WERI-Rb-1 (cell line): ENCODE measurements around the gene GEMIN5.
"Not testable (repeated sequence)": the region's sequence is repeated elsewhere in the genome, so short reads cannot be mapped to it uniquely, and the experiment has no call there.

Experiments used
- DNase-seq: peaks from one replicate; pipeline ENCODE4 v3.0.0-alpha.2; 2020
- H3K27ac ChIP-seq: fragments of 250-450 bp; sonication (Bioruptor Pico); 2 replicates; pipeline ENCODE4 v1.5.1; 2020; ENCODE audit warnings: mild to moderate bottlenecking, moderate library complexity
- H3K27me3 ChIP-seq: fragments of 250-450 bp; sonication (Bioruptor Pico); 2 replicates; pipeline ENCODE4 v1.5.1; 2021; ENCODE audit warnings: mild to moderate bottlenecking, low read depth, moderate library complexity; ENCODE audit not compliant: insufficient read depth, severe bottlenecking
- H3K36me3 ChIP-seq: fragments of 250-450 bp; sonication (Bioruptor Pico); 2 replicates; pipeline ENCODE4 v1.5.1; 2020; ENCODE audit warnings: mild to moderate bottlenecking, moderate library complexity
- H3K4me3 ChIP-seq: 2 replicates; pipeline ENCODE4 v1.5.1; 2011; ENCODE audit warnings: low read depth, mild to moderate bottlenecking, control low read depth, low read length
- H3K9me3 ChIP-seq: fragments of 250-450 bp; sonication (Bioruptor Pico); 2 replicates; pipeline ENCODE4 v1.5.1; 2021; ENCODE audit warnings: mild to moderate bottlenecking, moderate library complexity; ENCODE audit not compliant: severe bottlenecking
- TF ChIP-seq, protein P1 (sequence below): IDR thresholded peaks from 2 replicates; pipeline ENCODE4 v1.5.1; 2011; ENCODE audit warnings: low read depth, mild to moderate bottlenecking, control low read depth, inconsistent platforms, low read length

The GEMIN5 gene

DNA sequence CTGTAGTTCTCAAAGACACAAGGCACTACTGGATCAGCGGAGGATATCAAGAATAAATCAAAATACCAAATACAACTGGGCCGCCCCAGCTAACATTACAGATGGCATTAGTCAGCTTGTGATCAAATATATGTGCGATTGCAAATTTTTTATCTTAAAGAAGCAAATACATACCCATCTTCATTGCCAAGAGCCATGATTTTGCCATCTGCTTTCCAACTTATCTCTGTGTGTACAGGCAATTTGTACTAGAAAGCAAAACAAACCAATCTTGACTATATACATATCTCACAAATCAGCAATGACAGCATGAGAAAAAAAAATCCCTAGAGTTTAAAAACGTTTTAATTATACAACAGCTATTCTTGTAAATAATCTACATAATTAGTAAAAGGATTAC, 20.3 kb downstream of the GEMIN5 start:
- no peaks in the 10 kb centered on the region for H3K27me3 ChIP-seq
- DNase-seq, result no peak
- TF ChIP-seq, protein P1, sequence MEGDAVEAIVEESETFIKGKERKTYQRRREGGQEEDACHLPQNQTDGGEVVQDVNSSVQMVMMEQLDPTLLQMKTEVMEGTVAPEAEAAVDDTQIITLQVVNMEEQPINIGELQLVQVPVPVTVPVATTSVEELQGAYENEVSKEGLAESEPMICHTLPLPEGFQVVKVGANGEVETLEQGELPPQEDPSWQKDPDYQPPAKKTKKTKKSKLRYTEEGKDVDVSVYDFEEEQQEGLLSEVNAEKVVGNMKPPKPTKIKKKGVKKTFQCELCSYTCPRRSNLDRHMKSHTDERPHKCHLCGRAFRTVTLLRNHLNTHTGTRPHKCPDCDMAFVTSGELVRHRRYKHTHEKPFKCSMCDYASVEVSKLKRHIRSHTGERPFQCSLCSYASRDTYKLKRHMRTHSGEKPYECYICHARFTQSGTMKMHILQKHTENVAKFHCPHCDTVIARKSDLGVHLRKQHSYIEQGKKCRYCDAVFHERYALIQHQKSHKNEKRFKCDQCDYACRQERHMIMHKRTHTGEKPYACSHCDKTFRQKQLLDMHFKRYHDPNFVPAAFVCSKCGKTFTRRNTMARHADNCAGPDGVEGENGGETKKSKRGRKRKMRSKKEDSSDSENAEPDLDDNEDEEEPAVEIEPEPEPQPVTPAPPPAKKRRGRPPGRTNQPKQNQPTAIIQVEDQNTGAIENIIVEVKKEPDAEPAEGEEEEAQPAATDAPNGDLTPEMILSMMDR, result no peak
- no peak overlapping the region for H3K27ac ChIP-seq
- H3K4me3 ChIP-seq, result no peak overlapping the region
- H3K36me3 ChIP-seq, result peaks cover 41% of the 10 kb centered on the region
- no peaks in the 10 kb centered on the region for H3K9me3 ChIP-seq

- H3K36me3 ChIP-seq, result peaks cover 43% of the 10 kb centered on the region
- TF ChIP-seq, protein P1, result no peak
These were observed 21.1 kb downstream of the GEMIN5 start for GRCh38 chr5:154916874-154917273.

GRCh38 chr5:154905601-154906000, 32.4 kb downstream of the GEMIN5 start:
- H3K36me3 ChIP-seq, result peaks cover 68% of the 10 kb centered on the region
- H3K4me3 ChIP-seq, DNase-seq, H3K27ac ChIP-seq, H3K9me3 ChIP-seq, H3K27me3 ChIP-seq: not testable (repeated sequence)

More at GRCh38 chr5:154916874-154917273, 21.1 kb downstream of the GEMIN5 start:
- no peaks in the 10 kb centered on the region for H3K9me3 ChIP-seq
- no peaks in the 10 kb centered on the region for H3K27me3 ChIP-seq
- DNase-seq, result no peak
- no peak overlapping the region for H3K4me3 ChIP-seq
- H3K27ac ChIP-seq, result no peak overlapping the region

DNA sequence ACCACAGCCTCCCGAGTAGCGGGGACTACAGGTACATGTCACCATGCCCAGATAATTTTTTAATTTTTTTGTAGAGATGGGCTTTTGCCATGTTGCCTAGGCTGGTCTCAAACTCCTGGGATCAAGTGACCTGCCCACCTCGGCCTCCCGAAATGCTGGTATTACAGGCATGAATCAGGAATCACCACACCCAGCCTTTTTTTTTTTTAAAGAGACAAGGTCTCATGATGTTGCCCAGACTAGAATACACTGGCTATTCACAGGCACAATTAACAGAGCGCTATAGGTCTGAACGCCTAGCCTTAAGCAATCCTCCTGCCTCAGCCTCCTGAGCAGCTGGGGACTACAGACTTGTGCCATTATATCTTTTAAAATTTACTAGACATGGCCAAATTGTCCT, 36.1 kb downstream of the GEMIN5 start:
- peaks cover 75% of the 10 kb centered on the region for H3K36me3 ChIP-seq
- no peak for DNase-seq
- H3K27me3 ChIP-seq, result no peaks in the 10 kb centered on the region
- no peak overlapping the region for H3K27ac ChIP-seq
- no peaks in the 10 kb centered on the region for H3K9me3 ChIP-seq
- H3K4me3 ChIP-seq, result no peak overlapping the region
- TF ChIP-seq, protein P1, result no peak

DNA sequence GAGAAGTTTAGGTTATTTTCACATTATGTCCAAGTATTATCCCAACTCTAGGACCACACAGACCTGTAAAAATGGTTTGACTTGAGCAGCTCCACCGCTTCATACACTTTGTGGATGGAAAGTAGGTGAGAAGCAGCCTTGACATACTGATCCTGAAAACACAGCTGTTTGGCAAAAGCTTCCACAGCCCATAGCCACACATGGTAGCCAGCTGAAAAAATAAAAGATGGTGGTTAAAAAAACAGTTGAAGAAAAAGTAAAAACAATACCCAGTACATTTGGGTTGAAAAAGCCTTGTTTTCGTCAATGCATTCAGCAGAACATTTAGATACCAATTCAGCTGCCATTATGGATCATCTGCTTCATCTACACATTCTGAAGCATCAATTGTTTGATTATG, 36.7 kb downstream of the GEMIN5 start:
- TF ChIP-seq, protein P1, result no peak
- H3K36me3 ChIP-seq, result peaks cover 80% of the 10 kb centered on the region
- no peak for DNase-seq

GRCh38 chr5:154900066-154900465, 37.9 kb downstream of the GEMIN5 start:
- Histone ChIP-seq H3K36me3 (peaks cover 88% of the 10 kb centered on the region), H3K27me3 (no peaks in the 10 kb centered on the region), H3K27ac (no peak overlapping the region), H3K9me3 (no peaks in the 10 kb centered on the region), H3K4me3 (no peak overlapping the region)
- TF ChIP-seq, protein P1, result no peak
- no peak for DNase-seq

More for the DNA sequence above, 36.7 kb downstream of the GEMIN5 start:
- Histone ChIP-seq H3K9me3 (no peaks in the 10 kb centered on the region), H3K27me3 (no peaks in the 10 kb centered on the region), H3K4me3 (no peak overlapping the region), H3K27ac (no peak overlapping the region)
